GM19467 (cell line): ENCODE measurements around the gene LIMA1.
"Not testable (repeated sequence)": the region's sequence is repeated elsewhere in the genome, so short reads cannot be mapped to it uniquely, and the experiment has no call there.

Experiments
- ATAC-seq: cut with Tn5 transposase; IDR thresholded peaks from one replicate; pipeline ENCODE4 v1.9.1; 2021; ENCODE audit warnings: mild to moderate bottlenecking, moderate library complexity; ENCODE audit not compliant: unreplicated experiment

The LIMA1 gene

DNA sequence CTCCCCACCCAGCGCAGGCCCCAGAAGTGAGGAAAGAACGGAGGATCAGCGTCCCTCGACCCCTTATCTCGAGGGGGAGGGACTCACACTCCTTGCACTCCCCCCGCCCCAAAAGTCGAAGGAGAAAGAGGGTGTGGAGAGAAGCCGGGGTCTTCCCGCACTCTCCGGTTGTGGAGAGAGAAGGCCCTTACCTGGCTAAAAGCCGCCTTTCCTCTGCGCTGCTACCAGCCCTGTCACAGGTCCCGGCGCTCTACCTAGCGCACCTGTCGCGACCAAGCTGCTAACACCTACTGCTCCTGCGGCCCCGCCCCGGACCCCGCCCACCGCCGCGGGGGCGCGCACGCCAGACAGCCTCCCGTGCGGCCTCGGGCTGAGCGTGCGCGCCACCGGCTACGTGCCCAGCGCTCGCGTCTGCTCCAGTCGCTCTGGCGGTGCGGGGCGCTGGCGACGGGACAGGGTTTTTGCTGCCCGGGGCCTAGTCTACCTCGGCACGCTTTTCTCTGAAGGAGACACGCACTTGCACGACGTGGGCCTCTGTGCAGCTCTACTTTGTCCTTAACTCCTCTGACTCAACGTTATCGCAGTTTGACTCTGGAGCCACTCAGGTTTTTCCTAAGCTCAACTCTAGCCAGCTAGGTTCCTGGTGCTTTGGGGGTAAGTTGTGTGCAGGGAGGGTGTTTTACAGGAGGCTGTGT is at the start of gene LIMA1:
TSS of gene LIMA1 (minus strand) at position 292 of the 695 bp plus-strand sequence. CDS start 34,769 bp downstream, outside the sequence.
- peak; percentile 88 for ATAC-seq

DNA sequence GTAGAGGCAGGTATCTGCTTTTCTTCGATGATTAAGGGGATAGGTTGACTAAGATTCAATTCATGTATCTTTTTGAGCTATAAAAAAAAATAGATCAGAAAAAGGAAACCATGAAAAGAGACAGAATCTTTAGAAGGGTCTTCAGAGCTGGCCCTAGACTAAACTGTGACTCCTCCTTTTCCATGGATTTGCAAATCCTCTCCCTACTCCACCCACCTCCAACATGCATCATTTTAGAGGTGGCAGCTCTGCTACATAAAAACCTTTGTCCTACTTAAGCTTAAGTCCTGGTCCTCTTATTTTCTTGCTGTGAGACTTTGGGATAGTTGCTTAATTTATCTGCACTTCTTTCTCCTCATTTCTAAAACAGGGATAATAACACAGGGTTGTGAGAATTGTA is 48.4 kb upstream of the LIMA1 start:
- ATAC-seq = no peak

DNA sequence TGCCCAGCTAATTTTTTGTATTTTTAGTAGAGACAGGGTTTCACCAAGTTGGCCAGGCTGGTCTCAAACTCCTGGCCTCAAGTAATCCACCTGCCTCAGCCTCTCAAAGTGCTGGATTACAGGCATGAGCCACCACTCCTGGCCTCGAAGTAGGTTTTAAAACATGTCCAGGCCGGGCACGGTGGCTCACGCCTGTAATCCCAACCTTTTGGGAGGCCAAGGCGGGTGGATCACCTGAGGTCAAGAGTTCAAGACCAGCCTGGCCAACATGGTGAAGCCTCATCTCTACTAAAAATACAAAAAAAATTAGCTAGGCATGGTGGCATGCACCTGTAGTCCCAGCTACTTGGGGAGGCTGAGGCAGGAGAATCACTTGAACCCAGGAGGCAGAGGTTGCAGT is 45.3 kb upstream of the LIMA1 start:
- not testable (repeated sequence) for ATAC-seq

DNA sequence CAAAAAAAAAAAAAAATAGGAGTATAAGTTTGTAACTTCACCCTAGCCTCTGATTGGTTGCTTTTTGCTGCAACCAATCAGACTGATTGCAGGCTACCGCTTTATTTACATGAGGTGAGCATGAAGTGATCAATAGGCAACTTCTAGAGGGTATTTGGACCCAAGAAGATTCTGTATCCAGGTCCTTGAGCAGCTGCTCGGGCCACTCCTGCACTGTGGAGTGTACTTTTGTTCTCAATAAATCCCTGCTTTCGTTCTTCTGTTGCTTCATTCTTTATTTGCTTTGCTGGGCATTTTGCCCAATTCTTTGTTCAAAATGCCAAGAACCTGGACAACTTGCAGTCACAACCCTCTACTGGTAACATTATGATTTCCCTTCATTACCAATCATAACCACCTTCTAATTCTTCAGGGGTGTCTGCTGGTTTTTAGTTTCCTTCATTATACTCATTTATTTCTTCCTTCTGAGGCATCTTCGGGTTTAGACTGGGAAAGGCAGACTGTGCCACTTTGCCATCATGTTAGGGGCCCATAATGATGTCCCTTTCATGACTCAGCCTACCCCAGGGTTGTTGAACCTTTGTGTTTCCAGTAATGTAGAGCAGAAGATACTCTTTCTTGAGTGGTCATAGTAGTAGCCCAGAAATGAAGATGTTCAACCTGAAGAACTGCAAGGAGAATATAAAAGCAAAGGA is 43.4 kb upstream of the LIMA1 start:
- no peak for ATAC-seq

DNA sequence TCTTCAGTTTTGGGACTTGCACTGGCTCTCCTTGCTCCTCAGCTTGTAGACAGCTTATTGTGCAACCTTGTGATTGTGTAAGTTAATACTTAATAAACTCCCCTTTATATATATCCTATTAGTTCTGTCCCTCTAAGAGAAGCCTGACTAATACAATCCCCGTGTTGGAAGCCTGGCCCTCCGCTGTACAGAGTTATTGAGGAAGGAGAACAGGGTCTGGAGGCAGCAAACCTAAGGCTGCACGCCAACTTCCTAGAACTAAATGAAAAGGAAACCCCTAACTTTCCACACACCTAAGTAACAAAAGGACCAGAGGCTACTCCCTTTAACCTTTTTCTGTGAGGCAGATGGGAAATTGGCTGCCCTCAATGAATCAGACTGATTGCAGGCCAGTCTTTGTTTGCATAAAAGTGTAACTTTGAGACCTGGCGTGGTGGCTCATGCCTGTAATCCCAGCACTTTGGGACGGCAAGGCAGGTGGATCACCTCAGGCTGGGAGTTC is 42.6 kb upstream of the LIMA1 start:
- no peak for ATAC-seq

DNA sequence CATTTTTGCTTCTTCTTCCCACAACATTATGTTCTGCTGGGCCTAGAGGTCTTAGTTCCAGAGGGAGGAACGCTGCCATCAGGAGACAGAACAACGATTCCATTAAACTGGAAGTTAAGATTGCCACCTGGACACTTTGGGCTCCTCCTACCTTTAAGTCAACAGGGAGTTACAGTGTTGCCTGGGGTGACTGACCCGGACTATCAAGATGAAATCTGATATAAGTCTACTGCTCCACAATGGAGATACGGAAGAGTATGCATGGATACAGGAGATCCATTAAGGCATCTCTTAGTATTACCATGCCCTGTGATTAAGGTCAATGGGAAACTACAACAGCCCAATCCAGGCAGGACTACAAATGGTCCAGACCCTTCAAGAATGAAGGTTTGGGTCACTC is 41.5 kb upstream of the LIMA1 start:
- ATAC-seq = not testable (repeated sequence)

DNA sequence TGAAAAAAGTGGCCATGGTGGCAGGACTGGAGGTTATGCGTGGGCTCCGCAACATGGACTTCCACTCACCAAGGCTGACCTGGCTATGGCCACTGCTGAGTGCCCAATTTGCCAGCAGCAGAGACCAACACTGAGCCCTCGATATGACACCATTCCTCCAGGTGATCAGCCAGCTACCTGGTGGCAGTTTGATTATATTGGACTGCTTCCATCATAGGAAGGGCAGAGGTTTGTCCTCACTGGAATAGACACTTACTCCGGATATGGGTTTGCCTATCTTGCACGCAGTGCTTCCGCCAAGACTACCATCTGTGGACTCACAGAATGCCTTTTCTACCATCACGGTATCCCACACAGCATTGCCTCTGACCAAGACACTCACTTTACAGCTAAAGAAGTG is 40.8 kb upstream of the LIMA1 start:
- not testable (repeated sequence) for ATAC-seq

DNA sequence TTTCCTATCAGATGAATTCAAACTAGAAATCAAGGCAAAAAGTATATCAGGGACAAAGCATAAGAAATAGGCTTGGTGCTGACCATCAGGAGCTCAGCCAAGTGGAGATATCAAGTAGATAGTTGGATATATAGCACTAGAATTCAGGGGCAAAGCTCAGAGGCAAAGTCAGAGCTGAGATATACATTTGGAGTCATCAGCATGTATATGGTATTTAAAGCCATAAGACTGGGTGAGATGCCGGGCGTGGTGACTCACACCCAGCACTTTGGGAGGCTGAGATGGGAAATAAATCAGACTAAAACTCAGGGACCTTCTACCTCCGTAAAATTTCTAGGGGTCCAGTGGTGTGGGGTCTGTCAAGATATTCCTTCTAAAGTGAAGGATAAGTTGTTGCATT is 38.9 kb upstream of the LIMA1 start:
- ATAC-seq = no peak

DNA sequence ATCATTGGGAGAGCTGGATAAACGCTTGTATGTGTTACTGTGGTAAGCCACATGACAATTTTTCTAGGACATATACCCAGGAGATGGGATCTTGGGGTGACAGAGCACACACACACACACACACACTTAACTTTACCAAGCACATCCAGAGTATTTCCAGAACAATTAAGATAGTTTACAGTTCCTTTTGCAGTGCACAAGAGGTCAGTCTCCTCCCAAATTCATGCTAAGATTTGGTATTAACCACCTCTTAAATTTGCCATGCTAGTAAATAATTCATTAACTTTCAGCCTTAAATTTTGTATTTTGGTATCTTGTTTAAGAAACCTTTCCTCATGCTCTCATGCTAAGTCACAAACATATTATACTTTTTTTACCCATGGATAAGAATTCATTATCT is 33.9 kb upstream of the LIMA1 start:
- ATAC-seq = no peak

DNA sequence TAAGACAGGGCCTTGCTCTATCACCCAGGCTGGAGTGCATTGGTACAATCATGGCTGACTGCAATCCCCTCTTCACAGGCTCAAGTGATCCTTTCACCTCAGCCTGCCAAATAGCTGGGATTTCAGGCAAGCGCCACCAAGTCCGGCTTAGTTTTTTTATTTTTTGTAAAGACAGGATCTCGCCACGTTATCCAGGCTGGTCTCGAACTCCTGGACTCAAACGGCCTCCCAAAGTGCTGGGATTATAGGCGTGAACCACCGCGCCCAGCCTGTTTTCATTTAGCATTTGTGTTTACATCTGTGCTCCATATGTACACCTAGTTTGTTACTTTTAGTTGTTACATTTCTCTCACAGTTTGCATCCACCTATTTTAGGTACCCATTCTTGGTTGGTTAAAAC is 32.5 kb upstream of the LIMA1 start:
- no peak for ATAC-seq

DNA sequence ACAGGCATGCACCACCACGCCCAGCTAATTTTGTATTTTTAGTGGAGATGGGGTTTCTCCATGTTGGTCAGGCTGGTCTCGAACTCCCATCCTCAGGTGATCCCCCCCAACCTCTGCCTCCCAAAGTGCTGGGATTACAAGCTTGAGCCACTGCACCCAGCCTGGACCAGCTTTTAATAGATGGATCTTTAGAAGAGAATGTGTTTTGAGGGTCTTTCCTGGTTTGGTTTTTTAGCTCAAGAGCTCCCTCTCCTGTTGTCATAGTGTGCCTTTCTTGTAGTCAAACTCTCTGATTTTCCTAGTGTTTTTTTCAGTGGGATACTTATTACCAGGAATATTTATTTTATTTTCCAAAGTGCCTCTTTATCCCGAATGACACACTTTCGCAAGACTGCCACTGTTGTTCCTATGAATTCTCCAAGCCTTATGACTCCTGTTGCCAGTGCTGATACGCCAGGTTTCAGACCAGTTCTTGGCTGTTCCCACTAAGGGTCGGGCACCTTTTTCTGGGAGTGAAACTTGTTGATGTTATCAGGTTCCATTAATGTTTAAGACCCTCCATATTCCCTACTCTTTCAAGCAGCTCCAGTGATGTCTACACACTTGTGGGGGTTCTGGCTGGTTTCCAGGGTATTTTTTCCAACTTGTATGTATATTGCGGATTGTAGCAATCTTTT is 31.5 kb upstream of the LIMA1 start:
- ATAC-seq = no peak

DNA sequence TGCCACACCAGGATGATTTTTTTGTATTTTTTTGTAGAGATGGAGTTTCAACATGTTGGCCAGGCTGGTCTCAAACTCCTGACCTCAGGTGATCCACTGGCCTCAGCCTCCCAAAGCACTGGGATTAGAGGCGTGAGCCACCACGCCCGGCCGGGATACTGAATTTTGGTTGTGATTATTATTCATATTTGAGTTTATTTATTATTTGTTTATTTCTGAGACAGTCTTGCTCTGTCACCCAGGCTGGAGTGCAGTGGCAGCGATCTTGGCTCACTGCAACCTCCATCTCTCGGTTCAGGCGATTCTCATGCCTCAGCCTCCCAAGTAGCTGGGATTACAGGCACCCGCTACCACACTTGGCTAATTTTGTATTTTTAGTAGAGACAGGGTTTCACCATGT is 30.7 kb upstream of the LIMA1 start:
- ATAC-seq = not testable (repeated sequence)

DNA sequence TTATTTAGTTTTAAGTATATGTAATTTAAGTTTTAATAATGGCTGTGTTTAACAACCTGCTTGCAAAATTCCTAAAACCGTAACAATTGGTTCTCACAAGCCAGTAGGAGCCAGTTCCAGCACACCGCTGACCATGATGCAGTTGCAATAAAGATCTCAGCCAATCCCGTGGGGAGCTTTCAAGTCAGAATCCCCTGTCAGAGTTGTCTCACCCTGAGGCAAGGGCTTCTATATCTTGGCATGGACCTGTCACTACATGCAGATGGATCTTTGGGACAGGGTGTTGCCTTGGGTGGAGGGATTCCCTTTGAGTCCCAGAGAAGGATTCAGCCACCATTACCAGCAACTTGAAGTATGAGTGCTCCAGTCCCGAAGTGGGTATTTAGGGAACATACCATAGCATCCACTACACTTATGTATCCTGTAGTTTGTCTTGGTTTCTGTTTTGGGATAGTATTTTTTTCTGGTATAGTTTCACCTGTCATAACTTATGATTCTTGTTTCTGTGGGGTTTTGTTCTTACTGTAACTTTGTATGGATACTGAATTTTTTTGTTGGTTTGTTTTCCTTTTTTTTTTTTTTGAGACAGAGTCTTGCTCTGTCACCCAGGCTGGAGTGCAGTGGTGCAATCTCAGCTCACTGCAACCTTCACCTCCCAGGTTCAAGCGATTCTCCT is 30.1 kb upstream of the LIMA1 start:
- no peak for ATAC-seq

DNA sequence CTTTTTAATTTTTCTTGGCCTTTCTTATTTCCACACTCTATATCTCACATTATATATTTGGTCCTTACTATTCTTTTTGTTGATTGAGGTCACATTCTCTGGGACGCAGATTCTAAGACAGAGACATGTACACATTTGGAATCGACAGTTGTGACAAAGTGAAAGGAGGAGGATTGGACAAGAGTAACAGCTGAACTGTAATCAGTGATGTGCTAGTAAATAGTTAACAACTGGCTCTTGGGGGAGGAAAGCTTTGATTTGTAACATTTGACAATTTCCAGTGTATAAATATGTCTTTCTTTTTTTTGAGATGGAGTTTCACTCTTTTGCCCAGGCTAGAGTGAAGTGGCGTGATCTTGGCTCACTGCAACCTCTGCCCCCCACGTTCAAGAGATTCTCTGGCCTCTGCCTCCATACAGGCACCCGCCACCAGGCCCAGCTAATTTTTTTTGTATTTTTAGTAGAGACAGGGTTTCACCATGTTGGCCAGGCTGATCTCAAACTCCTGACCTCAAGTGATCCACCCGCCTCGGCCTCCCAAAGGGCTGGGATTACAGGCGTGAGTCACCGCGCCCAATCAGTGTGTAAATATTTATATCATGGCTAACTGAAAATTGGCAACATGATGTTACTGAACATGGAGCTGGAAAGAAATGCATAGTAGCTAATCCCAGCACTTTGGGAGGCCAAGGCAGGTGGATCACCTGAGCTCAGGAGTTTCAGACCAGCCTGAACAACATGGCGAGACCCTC is 28.7 kb upstream of the LIMA1 start:
- ATAC-seq = not testable (repeated sequence)

DNA sequence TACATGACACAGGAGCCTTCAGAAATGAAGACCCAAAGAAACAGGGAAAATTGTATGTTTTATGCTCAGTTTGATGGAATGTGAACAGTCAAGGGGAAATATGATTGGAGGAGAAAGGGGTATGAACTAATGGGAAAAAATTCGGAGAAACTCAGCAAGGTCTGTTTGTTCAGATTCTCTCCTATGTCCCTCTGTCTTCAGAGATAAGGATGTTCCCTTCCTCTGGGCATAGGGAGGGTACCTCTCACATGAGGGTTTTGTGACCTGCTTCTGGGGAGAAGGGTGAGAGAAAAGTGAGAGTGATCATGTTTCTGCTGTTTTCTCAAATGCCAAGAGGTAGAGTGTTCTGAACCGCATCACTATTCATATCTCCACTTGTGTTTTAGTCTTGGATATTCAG is 26.6 kb upstream of the LIMA1 start:
- ATAC-seq = no peak

DNA sequence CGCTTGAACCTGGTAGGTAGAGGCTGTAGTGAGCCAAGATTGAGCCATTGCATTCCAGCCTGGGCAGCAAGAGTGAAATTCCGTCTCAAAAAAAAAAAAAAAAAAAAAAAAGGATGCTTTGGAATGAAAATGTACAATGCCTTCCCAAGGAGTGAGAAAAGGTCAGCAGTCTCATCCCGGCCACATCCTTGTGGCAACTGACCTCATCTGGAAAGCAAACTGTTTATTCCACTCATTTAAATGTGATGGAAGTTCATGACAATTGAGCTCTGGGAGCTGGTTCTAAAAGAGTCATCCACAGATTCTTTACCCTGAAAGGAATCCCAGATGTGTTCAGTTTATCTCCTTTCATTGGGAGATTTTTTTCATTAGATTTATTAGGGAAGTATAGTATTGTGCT is 19.4 kb upstream of the LIMA1 start:
- no peak for ATAC-seq

DNA sequence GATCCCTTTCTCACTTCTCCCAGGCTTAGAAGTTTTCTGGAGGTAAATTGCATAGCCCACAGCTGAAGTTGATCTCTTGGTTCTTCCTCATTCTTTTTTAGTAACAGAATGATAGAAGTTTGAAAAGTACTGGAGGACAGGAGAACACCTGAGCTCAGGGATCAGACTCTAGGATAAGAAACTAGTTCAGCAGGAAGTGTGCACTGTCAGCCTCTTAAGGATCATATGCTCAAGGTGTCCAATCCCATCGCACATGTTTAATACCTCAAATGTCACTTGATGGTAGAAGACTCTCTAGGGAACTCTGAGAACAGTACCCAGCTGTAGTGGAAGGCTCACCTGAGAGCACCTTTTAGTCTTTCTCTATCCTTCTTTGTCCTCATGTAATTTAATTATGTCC is 14.7 kb upstream of the LIMA1 start:
- no peak for ATAC-seq

DNA sequence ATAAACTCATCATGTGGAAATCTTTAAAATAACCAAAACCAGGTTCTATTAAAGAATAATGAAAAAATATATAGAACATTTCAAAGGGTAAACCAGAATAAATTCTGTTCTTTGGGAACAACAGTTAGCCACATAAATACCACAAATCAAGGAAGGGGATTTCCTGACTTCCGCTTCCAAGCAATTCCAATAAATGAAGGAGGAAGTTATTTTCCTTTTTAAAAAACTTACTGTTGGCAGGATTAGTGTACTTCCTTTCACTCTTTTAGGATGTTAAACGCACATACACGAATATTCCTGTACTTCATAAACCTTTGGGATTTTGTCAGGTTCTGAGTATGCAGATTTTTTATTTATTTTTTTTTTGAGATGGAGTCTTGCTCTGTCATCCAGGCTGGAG is 13.7 kb upstream of the LIMA1 start:
- ATAC-seq = no peak

DNA sequence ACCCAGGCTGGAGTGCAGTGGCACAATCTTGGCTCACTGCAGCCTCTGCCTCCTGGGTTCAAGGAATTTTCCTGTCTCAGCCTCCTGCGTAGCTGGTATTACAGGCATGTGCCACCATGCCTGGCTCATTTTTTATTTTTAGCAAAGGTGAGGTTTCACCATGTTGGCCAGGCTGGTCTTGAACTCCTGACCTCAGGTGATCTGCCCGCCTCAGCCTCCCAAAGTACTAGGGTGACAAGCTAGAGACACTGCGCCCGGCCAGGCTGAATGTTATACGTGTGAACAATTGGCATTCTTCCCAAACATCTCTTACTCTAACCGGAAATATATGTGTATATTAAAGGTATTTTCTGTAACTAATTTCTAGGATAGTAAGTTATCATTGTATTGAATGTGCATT is 13.2 kb upstream of the LIMA1 start:
- ATAC-seq = no peak

DNA sequence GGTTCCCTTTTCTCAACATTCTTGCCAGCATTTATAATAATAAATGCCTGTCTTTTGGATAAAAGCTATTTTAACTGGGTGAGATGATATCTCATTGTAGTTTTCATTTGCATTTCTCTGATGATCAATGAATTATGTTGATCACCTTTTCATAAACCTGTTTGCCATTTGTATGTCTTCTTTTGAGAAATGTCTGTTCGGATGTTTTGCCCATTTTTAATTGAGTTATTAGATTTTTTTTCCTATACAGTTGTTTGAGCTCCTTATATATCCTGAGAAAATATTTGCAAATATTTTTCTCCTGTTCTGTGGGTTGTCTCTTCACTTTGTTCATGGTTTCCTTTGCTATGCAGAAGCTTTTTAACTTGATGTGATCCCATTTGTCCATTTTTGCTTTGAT is 8.1 kb upstream of the LIMA1 start:
- no peak for ATAC-seq

DNA sequence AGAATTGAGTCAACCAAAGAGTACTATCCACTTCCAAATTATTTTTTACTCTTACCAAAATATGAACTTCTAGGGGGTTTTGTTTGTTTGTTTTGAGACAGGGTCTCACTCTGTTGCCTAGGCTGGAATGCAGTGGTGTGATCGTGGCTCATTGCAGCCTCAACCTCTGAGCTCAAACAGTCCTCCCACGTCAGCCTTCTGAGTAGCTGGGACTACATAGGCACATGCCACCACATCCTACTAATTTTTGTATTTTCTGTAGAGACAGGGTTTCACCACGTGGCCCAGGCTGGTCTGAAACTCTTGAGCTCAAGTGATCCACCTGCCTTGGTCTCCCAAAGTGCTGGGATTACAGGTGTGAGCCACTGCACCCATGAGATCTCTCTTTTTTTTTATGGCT is 7.4 kb upstream of the LIMA1 start:
- ATAC-seq = not testable (repeated sequence)
